Measurements from ENCODE around the gene TGFB3.

DNA sequence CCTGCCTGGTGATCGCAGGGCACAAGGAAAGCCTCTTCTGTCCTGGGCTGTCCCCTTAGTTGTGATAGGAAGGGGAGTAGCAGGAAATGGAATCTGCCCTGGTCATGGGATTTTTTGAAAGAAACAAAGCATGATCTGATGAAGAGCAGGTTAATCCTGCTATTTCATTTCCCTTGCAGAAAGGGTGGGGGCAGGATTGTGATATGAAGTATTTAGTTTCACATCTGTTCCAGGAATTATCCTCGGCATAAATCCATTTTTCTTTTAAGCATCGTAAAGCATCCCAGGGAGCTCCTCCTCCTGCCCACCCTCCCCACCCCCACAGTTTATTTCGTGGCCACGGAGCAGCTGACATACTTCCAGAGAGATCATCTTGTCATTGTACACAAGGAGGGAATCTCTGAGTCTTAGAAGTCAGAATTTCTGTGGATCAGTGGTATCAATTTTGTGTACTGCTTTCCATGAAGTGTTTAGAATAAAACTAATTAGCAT lies 53.1 kb downstream of the TGFB3 start:
- TF ChIP-seq KAT7 (CRISPR knock-in tag; IDR thresholded peaks at IDR 0.05; ENCODE audit: borderline replicate concordance) (no peak), PRRX2 (CRISPR knock-in tag; IDR thresholded peaks at IDR 0.05) (no peak), HMGA2 (CRISPR knock-in tag; IDR thresholded peaks at IDR 0.05) (no peak), NR3C1 (CRISPR knock-in tag; conservative IDR thresholded peaks at IDR 0.05; ENCODE audit: low read depth) (no peak), ZNF396 (CRISPR knock-in tag; IDR thresholded peaks at IDR 0.05; ENCODE audit: borderline replicate concordance) (no peak), CREM (CRISPR knock-in tag; IDR thresholded peaks at IDR 0.05) (no peak)
- TF ChIP-seq, protein P1, sequence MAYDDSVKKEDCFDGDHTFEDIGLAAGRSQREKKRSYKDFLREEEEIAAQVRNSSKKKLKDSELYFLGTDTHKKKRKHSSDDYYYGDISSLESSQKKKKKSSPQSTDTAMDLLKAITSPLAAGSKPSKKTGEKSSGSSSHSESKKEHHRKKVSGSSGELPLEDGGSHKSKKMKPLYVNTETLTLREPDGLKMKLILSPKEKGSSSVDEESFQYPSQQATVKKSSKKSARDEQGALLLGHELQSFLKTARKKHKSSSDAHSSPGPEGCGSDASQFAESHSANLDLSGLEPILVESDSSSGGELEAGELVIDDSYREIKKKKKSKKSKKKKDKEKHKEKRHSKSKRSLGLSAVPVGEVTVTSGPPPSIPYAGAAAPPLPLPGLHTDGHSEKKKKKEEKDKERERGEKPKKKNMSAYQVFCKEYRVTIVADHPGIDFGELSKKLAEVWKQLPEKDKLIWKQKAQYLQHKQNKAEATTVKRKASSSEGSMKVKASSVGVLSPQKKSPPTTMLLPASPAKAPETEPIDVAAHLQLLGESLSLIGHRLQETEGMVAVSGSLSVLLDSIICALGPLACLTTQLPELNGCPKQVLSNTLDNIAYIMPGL (CRISPR knock-in tag; IDR thresholded peaks at IDR 0.05), result no peak
- TF ChIP-seq, protein P2, sequence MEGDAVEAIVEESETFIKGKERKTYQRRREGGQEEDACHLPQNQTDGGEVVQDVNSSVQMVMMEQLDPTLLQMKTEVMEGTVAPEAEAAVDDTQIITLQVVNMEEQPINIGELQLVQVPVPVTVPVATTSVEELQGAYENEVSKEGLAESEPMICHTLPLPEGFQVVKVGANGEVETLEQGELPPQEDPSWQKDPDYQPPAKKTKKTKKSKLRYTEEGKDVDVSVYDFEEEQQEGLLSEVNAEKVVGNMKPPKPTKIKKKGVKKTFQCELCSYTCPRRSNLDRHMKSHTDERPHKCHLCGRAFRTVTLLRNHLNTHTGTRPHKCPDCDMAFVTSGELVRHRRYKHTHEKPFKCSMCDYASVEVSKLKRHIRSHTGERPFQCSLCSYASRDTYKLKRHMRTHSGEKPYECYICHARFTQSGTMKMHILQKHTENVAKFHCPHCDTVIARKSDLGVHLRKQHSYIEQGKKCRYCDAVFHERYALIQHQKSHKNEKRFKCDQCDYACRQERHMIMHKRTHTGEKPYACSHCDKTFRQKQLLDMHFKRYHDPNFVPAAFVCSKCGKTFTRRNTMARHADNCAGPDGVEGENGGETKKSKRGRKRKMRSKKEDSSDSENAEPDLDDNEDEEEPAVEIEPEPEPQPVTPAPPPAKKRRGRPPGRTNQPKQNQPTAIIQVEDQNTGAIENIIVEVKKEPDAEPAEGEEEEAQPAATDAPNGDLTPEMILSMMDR (IDR thresholded peaks at IDR 0.05), result no peak
- TF ChIP-seq, protein P3, sequence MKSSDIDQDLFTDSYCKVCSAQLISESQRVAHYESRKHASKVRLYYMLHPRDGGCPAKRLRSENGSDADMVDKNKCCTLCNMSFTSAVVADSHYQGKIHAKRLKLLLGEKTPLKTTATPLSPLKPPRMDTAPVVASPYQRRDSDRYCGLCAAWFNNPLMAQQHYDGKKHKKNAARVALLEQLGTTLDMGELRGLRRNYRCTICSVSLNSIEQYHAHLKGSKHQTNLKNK (CRISPR knock-in tag; IDR thresholded peaks at IDR 0.05), result no peak
- TF ChIP-seq, protein P4, sequence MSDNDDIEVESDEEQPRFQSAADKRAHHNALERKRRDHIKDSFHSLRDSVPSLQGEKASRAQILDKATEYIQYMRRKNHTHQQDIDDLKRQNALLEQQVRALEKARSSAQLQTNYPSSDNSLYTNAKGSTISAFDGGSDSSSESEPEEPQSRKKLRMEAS (CRISPR knock-in tag; IDR thresholded peaks at IDR 0.05), result no peak

Measured in WTC11 (cell line).